ENCODE results near the gene PPIF. TPM values are rescaled to one million over a fixed set of nuclear protein-coding genes. Genes with fewer than 3 reads are reported as not detected.
A peak's percentile ranks its signal among the peaks of the same experiment; 100 is the strongest.

The PPIF gene
- total RNA-seq, 2 donors from 2014 or later = 59.4 to 82.3 TPM

- Mint-ChIP-seq H3K27me3 (peaks cover 5% of the 10 kb centered on the region), H3K36me3 (ENCODE audit: low read depth) (peaks cover 2% of the 10 kb centered on the region), H3K27ac (no peak overlapping the region), H3K4me3 (no peak overlapping the region), H3K4me1 (peaks cover 14% of the 10 kb centered on the region)
- no peak for DNase-seq
- ATAC-seq = no peak
- no peaks in the 10 kb centered on the region for H3K9me3 ChIP-seq (ENCODE audit: control insufficient read depth, low read length, poor library complexity, severe bottlenecking)
Observed at GRCh38 chr10:79397575-79398303, 50.5 kb downstream of the PPIF start.

DNA sequence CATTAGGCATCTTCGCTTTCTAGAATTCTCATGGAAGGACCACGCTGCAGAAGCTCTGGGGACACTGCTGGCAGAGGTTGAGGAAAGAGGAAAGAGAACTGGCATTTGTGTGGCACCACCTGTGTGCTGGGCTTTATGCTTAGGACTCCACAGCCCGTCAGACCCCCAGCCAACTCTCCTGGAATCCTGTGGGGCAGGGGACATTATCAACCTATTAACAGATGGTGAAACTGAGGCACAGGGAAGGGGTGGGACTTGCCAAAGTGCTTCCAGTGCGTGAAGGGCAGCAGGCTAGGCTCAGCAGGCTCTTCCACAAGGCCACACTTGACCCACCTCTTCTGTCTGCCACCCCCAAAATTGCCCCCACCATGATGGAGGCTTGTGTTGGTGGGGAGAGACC, 51.4 kb downstream of the PPIF start:
- Mint-ChIP-seq H3K27me3 (peaks cover 8% of the 10 kb centered on the region), H3K36me3 (ENCODE audit: low read depth) (no peaks in the 10 kb centered on the region), H3K4me3 (no peak overlapping the region), H3K4me1 (peaks cover 12% of the 10 kb centered on the region), H3K27ac (no peak overlapping the region)
- DNase-seq (no peak), ATAC-seq (no peak)
- H3K9me3 ChIP-seq (ENCODE audit: control insufficient read depth, low read length, poor library complexity, severe bottlenecking) = no peaks in the 10 kb centered on the region

DNA sequence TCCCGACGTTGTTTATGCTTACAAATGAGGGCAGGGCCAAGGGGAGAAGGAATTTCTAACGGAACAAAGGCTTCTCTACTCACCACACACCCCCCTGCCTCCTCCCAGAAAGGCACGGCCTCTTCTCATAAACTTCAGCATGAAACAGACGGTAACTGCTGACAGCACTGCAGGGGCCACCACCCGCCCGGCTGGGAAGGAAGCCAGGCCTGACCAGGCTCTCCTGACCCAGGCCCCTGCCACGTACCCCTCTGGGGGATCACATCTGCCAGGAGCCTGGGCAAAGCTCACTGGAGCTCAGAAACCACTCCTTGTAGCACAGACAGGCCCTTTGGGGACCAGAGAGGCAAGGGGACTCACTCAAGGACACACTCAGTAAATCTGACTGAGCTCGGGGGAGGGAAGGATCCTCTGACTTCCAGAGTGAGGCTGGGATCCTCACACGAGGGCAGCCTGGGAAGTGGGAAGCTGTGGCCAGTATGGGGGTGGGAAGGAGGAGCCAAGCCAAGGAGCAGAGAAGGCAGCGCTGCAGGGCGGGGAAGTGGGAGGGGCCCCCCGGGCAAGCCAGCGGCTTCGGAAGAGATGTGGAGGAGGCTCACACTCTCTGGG, 52.1 kb downstream of the PPIF start:
- DNase-seq (no peak), ATAC-seq (no peak)
- Mint-ChIP-seq H3K4me3 (no peak overlapping the region), H3K4me1 (peaks cover 12% of the 10 kb centered on the region), H3K27me3 (peaks cover 8% of the 10 kb centered on the region), H3K27ac (no peak overlapping the region), H3K36me3 (ENCODE audit: low read depth) (no peaks in the 10 kb centered on the region)
- H3K9me3 ChIP-seq (ENCODE audit: control insufficient read depth, low read length, poor library complexity, severe bottlenecking) = no peaks in the 10 kb centered on the region

GRCh38 chr10:79400146-79401004, 53.1 kb downstream of the PPIF start:
- Mint-ChIP-seq H3K4me3 (no peak overlapping the region), H3K27me3 (peaks cover 8% of the 10 kb centered on the region), H3K4me1 (peaks cover 13% of the 10 kb centered on the region), H3K27ac (no peak overlapping the region), H3K36me3 (ENCODE audit: low read depth) (no peaks in the 10 kb centered on the region)
- no peaks in the 10 kb centered on the region for H3K9me3 ChIP-seq (ENCODE audit: control insufficient read depth, low read length, poor library complexity, severe bottlenecking)
- ATAC-seq = peak; percentile 50
- DNase-seq = peak in 2 of 3 donors; percentile 26 to 27

DNA sequence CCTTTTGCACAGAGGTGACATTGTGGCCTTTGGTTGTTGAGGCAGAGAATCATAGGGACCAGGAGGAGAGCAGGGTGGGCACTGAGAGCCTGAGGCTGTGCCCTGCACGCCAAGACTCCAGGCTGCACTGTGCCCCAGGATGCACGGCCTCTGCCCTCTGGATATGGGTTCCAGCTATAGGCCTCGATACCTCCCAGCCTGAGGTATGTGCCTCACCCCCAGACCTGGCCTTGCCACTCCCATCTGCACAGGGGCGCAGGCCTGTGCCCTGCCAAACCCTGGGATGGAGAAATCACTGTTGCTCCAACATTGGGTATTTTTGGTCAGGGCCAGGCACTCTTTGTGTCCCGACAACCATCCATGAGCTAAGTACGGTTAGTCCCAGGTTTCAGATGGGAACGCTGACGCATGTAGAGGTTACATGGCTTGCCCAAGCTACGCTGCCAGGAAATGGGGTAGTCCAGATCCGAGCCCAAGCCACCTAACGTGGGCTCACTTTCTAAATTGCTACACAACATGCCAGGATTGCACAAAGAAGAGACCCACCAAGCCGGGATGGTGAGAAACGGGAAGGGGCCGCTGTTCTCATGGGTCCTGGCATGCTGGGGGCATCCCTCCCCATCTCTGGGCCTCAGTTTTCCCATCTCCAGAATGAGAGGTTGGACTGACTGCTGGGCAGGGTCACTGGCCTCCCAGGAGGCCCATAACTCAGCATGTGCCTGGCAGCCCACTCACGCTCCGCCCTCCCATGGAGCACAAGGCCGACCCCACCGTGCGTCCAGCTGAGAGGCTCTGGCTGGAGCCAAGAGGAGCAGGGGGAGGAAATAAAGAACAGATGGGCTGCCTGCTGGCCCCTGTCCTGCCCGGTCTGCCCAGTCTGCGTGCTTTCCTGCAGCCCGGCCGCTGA, 54.0 kb downstream of the PPIF start:
- no peaks in the 10 kb centered on the region for H3K9me3 ChIP-seq (ENCODE audit: control insufficient read depth, low read length, poor library complexity, severe bottlenecking)
- DNase-seq (no peak), ATAC-seq (no peak)
- Mint-ChIP-seq H3K4me1 (peaks cover 13% of the 10 kb centered on the region), H3K27ac (no peak overlapping the region), H3K27me3 (peaks cover 8% of the 10 kb centered on the region), H3K4me3 (no peak overlapping the region), H3K36me3 (ENCODE audit: low read depth) (no peaks in the 10 kb centered on the region)

DNA sequence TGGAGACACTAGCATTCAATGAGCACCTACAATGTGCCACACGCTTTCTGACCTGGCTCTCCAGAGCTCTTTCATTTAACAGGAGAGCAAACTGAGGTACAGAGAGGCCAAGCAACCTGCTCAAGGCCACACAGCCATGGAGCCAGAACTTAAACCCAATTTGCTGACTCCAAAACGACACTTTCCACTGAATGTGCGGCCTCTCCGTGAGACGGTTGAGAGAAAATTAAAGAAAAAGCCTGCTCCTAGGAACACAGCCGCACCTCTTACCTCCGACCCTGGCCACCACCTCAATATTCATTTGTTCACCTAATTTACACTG, 55.3 kb downstream of the PPIF start:
- Mint-ChIP-seq H3K27ac (no peak overlapping the region), H3K36me3 (ENCODE audit: low read depth) (no peaks in the 10 kb centered on the region), H3K27me3 (peaks cover 6% of the 10 kb centered on the region), H3K4me3 (peak overlapping the region; percentile 47), H3K4me1 (peaks cover 13% of the 10 kb centered on the region)
- H3K9me3 ChIP-seq (ENCODE audit: control insufficient read depth, low read length, poor library complexity, severe bottlenecking) = no peaks in the 10 kb centered on the region
- no peak for DNase-seq
- no peak for ATAC-seq

- H3K4me3 Mint-ChIP-seq = peak overlapping the region; percentile 47
- no peak for ATAC-seq
- H3K4me1 Mint-ChIP-seq = peaks cover 13% of the 10 kb centered on the region
- H3K36me3 Mint-ChIP-seq (ENCODE audit: low read depth) = no peaks in the 10 kb centered on the region
- no peak for DNase-seq
- no peaks in the 10 kb centered on the region for H3K9me3 ChIP-seq (ENCODE audit: control insufficient read depth, low read length, poor library complexity, severe bottlenecking)
- H3K27ac Mint-ChIP-seq = no peak overlapping the region
- peaks cover 4% of the 10 kb centered on the region for H3K27me3 Mint-ChIP-seq
Observed at GRCh38 chr10:79402951-79403350, 55.7 kb downstream of the PPIF start.

GRCh38 chr10:79403441-79404230, 56.4 kb downstream of the PPIF start:
- peaks cover 4% of the 10 kb centered on the region for H3K27me3 Mint-ChIP-seq
- H3K9me3 ChIP-seq (ENCODE audit: control insufficient read depth, low read length, poor library complexity, severe bottlenecking) = no peaks in the 10 kb centered on the region
- H3K27ac Mint-ChIP-seq = no peak overlapping the region
- no peak for DNase-seq
- H3K4me3 Mint-ChIP-seq = peak overlapping the region; percentile 12
- no peak for ATAC-seq
- no peaks in the 10 kb centered on the region for H3K36me3 Mint-ChIP-seq (ENCODE audit: low read depth)
- H3K4me1 Mint-ChIP-seq = peaks cover 13% of the 10 kb centered on the region

DNA sequence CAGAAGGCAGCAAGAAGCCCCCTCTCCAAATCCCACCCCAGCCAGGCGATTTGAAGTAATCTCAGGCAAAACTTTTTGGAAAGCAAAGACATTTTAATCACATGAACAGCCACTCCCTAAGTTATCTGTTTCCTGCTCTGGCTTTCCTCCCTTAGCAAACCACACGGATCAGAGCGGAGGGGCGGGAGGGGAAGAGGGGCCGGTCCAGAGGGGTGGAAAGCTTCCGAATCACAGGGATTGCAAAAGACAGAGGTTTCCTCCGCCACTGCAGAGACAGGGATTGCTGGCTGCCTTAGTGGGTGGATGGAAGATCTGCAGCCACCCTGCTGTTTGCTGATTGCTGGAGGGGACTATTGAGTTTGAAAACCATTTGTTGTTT, 57.0 kb downstream of the PPIF start:
- H3K9me3 ChIP-seq (ENCODE audit: control insufficient read depth, low read length, poor library complexity, severe bottlenecking) = no peaks in the 10 kb centered on the region
- H3K4me3 Mint-ChIP-seq = no peak overlapping the region
- DNase-seq = no peak
- H3K27ac Mint-ChIP-seq = peak overlapping the region; percentile 29
- peaks cover 13% of the 10 kb centered on the region for H3K4me1 Mint-ChIP-seq
- H3K27me3 Mint-ChIP-seq = peaks cover 4% of the 10 kb centered on the region
- no peak for ATAC-seq
- no peaks in the 10 kb centered on the region for H3K36me3 Mint-ChIP-seq (ENCODE audit: low read depth)

DNA sequence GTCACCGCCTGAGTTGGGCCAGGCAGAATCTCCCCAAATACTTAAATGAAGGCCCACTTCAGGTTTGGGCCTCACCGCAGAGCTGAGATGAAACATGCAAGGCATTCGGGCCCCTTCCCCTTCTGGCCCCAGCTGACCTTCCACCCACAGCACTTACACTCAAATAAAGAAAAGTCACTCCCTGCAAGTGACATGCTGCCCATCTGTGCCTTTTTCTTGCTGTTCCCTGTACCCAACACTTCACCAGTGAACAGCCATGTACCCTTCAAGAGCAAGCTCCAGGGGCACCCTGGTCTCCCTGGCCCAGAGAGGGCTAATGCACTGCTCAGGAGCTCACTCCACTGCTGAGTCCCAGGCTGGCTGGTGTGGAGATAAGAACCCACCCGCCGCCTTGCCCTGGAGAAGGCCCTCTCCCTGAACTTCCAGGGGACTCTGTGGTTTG, 57.4 kb downstream of the PPIF start:
- ATAC-seq (no peak), DNase-seq (no peak)
- H3K36me3 Mint-ChIP-seq (ENCODE audit: low read depth) = no peaks in the 10 kb centered on the region
- H3K27me3 Mint-ChIP-seq = peaks cover 4% of the 10 kb centered on the region
- H3K4me1 Mint-ChIP-seq = peaks cover 10% of the 10 kb centered on the region
- no peaks in the 10 kb centered on the region for H3K9me3 ChIP-seq (ENCODE audit: control insufficient read depth, low read length, poor library complexity, severe bottlenecking)
- H3K27ac Mint-ChIP-seq = peak overlapping the region; percentile 29
- H3K4me3 Mint-ChIP-seq = no peak overlapping the region
